CD14-positive monocyte (primary cell): ENCODE measurements around the gene PLXNA4. TPM values are rescaled to one million over a fixed set of nuclear protein-coding genes. Genes with fewer than 3 reads are reported as not detected.

ENCODE experiments used
- DNase-seq, 3 donors: peaks; one replicate each; pipeline ENCODE4 v3.0.0-alpha.2; 2011 to 2022
- H2AFZ ChIP-seq: 2 replicates; pipeline ENCODE4 v1.6.0; 2012; ENCODE audit warnings: mild to moderate bottlenecking, low read depth, low read length, inconsistent platforms; ENCODE audit not compliant: insufficient read depth, poor library complexity, severe bottlenecking
- H3K27ac ChIP-seq, 2 donors: 1 replicate in 1 of 2; 2 replicates in 1 of 2; pipeline ENCODE4 v1.5.1; 2012 to 2013; ENCODE audit warnings: low read length in 2 of 2, control low read depth in 1 of 2, inconsistent platforms in 1 of 2, low read depth in 1 of 2, mild to moderate bottlenecking in 1 of 2
- H3K27me3 ChIP-seq, 2 donors: one replicate each; pipeline versions ENCODE4 v1.6.0 to v1.6.1; 2011 to 2013; ENCODE audit warnings: low read length in 2 of 2; ENCODE audit not compliant: control insufficient read depth in 2 of 2, insufficient read depth in 2 of 2
- H3K36me3 ChIP-seq, 2 donors: replicated peaks in 1 of 2; 1 replicate in 1 of 2; 2 replicates in 1 of 2; pipeline versions ENCODE4 v1.5.1 to v1.6.1; 2012 to 2013; ENCODE audit warnings: low read length in 2 of 2, control low read depth in 1 of 2, inconsistent platforms in 1 of 2, mild to moderate bottlenecking in 1 of 2; ENCODE audit not compliant: insufficient read depth in 2 of 2, control insufficient read depth in 1 of 2
- H3K4me1 ChIP-seq, 2 donors: 1 replicate in 1 of 2; 2 replicates in 1 of 2; pipeline versions ENCODE4 v1.5.1 to v1.6.1; 2012 to 2013; ENCODE audit warnings: low read length in 2 of 2, control low read depth in 1 of 2, inconsistent platforms in 1 of 2, mild to moderate bottlenecking in 1 of 2, moderate library complexity in 1 of 2; ENCODE audit not compliant: insufficient read depth in 2 of 2, control insufficient read depth in 1 of 2
- H3K4me2 ChIP-seq: replicated peaks from 2 replicates; pipeline ENCODE3; 2012; ENCODE audit warnings: low read length, moderate library complexity, mild to moderate bottlenecking; ENCODE audit not compliant: poor library complexity, severe bottlenecking; ENCODE audit errors: extremely low read depth
- H3K4me3 ChIP-seq, 3 experiments: fragments of 200-600 bp in 1 of 3; sonication (generic) in 1 of 3; replicated peaks in 1 of 3; 1 replicate in 2 of 3; 2 replicates in 1 of 3; pipeline ENCODE4 v1.5.1; 2011 to 2013; ENCODE audit warnings: low read length in 3 of 3, mild to moderate bottlenecking in 3 of 3, control low read depth in 2 of 3, low read depth in 2 of 3, inconsistent platforms in 1 of 3, moderate library complexity in 1 of 3
- H3K79me2 ChIP-seq: 2 replicates; pipeline ENCODE4 v1.6.0; 2012; ENCODE audit warnings: mild to moderate bottlenecking, control low read depth, inconsistent platforms, low read length, moderate library complexity; ENCODE audit not compliant: insufficient read depth
- H3K9ac ChIP-seq: 2 replicates; pipeline ENCODE4 v1.6.0; 2017; ENCODE audit warnings: low read length, mild to moderate bottlenecking; ENCODE audit not compliant: insufficient read depth, poor library complexity, severe bottlenecking
- H3K9me3 ChIP-seq, 2 donors: replicated peaks in 1 of 2; 1 replicate in 1 of 2; 2 replicates in 1 of 2; pipeline versions ENCODE4 v1.5.1 to v1.6.1; 2012 to 2013; ENCODE audit warnings: low read length in 2 of 2, control low read depth in 1 of 2; ENCODE audit not compliant: control insufficient read depth in 1 of 2, insufficient read depth in 1 of 2
- H4K20me1 ChIP-seq: 2 replicates; pipeline ENCODE4 v1.6.0; 2012; ENCODE audit warnings: mild to moderate bottlenecking, low read length, control low read depth, moderate library complexity; ENCODE audit not compliant: insufficient read depth
- H3K27ac Mint-ChIP-seq, 7 donors: one replicate each; pipeline ENCODE4 v1.8.0; 2020; ENCODE audit warnings: mild to moderate bottlenecking in 7 of 7, mixed read lengths in 7 of 7, moderate library complexity in 6 of 7, inconsistent platforms in 2 of 7
- H3K27me3 Mint-ChIP-seq, 3 donors: one replicate each; pipeline ENCODE4 v1.8.0; 2021 to 2022; ENCODE audit warnings: low read depth in 3 of 3, mild to moderate bottlenecking in 3 of 3, mixed read lengths in 3 of 3, moderate library complexity in 3 of 3, inconsistent platforms in 1 of 3
- H3K36me3 Mint-ChIP-seq, 2 donors: one replicate each; pipeline ENCODE4 v1.8.0; 2020; ENCODE audit warnings: mixed read lengths in 2 of 2, inconsistent platforms in 1 of 2, mild to moderate bottlenecking in 1 of 2
- H3K4me1 Mint-ChIP-seq: one replicate; pipeline ENCODE4 v1.8.0; 2020; ENCODE audit warnings: mild to moderate bottlenecking, mixed read lengths
- H3K4me3 Mint-ChIP-seq, 2 donors: one replicate each; pipeline ENCODE4 v1.8.0; 2020; ENCODE audit warnings: mild to moderate bottlenecking in 2 of 2, mixed read lengths in 2 of 2, moderate library complexity in 1 of 2
- H3K9me3 Mint-ChIP-seq, 7 donors: one replicate each; pipeline ENCODE4 v1.8.0; 2020 to 2022; ENCODE audit warnings: mixed read lengths in 7 of 7, mild to moderate bottlenecking in 6 of 7, moderate library complexity in 6 of 7, inconsistent platforms in 2 of 7
- WGBS: methylation state at CpG from one replicate; pipeline ENCODE4 v1.1.5; 2013; ENCODE audit warnings: missing lambda C conversion rate; ENCODE audit not compliant: insufficient coverage; 5-methylcytosine and 5-hydroxymethylcytosine counted together
- intact Hi-C, 2 donors: fragments of 100-400 bp; cut with micrococcal nuclease; formaldehyde crosslinking; loops; one replicate each; pipeline versions ENCODE4 v1.15.0 to v1.15.1; 2023
- polyA plus RNA-seq, 3 donors: library from polyadenylated mRNA; depleted of rRNA in 1 of 3; unstranded in 2 of 3; stranded (reverse) in 1 of 3; fragments of 300-500 nt in 2 of 3; fragments of >200 nt in 1 of 3; fragmentation: Illumina TruSeq in 2 of 3; gene quantifications; 1 replicate in 2 of 3; 2 replicates in 1 of 3; pipeline ENCODE4 v1.2.3, GENCODE V29; 2012 to 2021
- TF ChIP-seq, protein P1 (sequence below): fragments of 200-600 bp; IDR thresholded peaks from one replicate; pipeline ENCODE4 v1.8.0; 2022; ENCODE audit warnings: antibody characterized with exemption, mild to moderate bottlenecking

The PLXNA4 gene
- polyA plus RNA-seq, 3 donors, result not detected

DNA sequence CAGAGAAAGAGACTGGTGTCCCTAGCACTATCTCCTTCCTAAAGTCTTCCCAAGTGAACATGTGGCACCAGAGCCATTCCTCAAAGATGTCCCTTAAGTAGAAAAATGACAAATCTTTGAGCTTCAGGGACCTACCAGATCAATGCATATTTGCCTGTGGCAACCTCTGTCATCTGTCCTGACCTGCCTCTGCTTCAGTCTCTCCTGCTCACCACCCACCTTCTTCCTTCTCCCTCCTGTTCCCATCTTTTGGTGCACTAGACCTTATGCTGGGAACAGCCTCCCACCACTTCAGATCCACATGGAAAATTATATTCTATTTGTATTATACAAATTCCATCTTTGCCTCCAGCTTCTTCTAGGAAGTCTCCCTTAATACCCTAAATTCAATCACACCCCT lies 386.4 kb downstream of the PLXNA4 start:
- H3K36me3 ChIP-seq, result no peaks in the 10 kb centered on the region
- TF ChIP-seq, protein P1, sequence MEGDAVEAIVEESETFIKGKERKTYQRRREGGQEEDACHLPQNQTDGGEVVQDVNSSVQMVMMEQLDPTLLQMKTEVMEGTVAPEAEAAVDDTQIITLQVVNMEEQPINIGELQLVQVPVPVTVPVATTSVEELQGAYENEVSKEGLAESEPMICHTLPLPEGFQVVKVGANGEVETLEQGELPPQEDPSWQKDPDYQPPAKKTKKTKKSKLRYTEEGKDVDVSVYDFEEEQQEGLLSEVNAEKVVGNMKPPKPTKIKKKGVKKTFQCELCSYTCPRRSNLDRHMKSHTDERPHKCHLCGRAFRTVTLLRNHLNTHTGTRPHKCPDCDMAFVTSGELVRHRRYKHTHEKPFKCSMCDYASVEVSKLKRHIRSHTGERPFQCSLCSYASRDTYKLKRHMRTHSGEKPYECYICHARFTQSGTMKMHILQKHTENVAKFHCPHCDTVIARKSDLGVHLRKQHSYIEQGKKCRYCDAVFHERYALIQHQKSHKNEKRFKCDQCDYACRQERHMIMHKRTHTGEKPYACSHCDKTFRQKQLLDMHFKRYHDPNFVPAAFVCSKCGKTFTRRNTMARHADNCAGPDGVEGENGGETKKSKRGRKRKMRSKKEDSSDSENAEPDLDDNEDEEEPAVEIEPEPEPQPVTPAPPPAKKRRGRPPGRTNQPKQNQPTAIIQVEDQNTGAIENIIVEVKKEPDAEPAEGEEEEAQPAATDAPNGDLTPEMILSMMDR, result no peak

DNA sequence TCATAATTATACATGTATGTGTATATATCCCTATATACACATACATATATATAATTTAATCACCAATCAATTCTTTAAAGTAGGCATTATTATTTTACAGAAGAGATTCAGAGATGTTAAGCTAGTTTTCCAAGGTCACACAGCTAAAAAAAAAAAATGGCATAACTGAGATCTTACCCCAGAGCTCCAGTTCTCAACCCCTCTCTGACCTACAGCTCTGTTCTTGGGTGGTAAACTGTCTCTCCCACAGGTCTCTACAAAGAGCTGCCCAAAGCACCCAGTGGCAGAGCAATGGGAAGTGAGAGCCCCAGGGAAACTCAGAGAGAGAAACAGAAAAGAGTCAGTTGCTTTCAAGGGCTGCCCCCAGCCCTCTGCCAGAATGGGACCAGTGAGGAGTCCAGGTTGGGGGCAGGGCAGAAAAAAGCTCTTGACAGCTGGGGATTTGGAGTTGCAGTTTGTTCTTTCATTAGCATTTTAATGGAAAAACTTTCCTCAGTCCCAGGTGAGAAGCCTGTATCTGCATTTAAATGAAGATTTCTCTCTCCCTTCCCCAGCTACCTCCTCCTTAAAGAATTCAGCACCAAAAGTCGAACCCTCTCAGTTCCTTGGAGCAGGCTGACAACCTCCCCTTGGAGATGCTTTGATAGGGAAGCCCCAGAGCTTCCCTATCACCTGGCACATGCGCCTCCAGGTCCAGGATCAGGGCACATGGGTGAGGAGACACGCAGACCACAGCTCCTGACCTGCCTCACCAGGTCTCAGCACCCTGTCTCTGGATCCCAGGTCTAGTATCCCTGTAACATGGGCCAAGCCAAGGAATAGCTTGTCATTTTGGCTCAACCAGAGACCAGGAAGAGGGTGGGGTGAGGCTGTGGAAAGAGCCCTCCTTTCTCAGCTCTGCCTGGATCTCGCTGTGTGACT lies 388.1 kb downstream of the PLXNA4 start:
- Histone ChIP-seq H3K36me3 (no peaks in the 10 kb centered on the region), H3K4me1 (no peaks in the 10 kb centered on the region), H3K27me3 (no peaks in the 10 kb centered on the region), H4K20me1 (no peaks in the 10 kb centered on the region), H3K9me3 (peaks cover 23 to 36% of the 10 kb centered on the region in 2 donors), H3K4me3 (no peak overlapping the region), H3K9ac (no peak overlapping the region), H3K4me2 (no peak overlapping the region), H3K27ac (no peak overlapping the region), H2AFZ (no peak overlapping the region), H3K79me2 (no peaks in the 10 kb centered on the region)
- TF ChIP-seq, protein P1, result no peak
- H3K9me3 Mint-ChIP-seq, result peaks cover 12 to 40% (median 24%) of the 10 kb centered on the region in 7 donors
- H3K36me3 Mint-ChIP-seq, result no peaks in the 10 kb centered on the region
- no peaks in the 10 kb centered on the region for H3K4me1 Mint-ChIP-seq
- H3K27ac Mint-ChIP-seq, result no peak overlapping the region
- peaks cover 0 to 3% (median under 1%) of the 10 kb centered on the region in 3 donors for H3K27me3 Mint-ChIP-seq
- intact Hi-C loops, result no loop called here
- 45% methylated on average over 3 of the region's 4 CpGs for WGBS
- H3K4me3 Mint-ChIP-seq, result no peak overlapping the region
- no peak for DNase-seq

More for the DNA sequence above, 386.4 kb downstream of the PLXNA4 start:
- Histone ChIP-seq H4K20me1 (no peaks in the 10 kb centered on the region), H3K27ac (no peak overlapping the region), H3K9me3 (peaks cover 23 to 34% of the 10 kb centered on the region in 2 donors), H3K4me1 (no peaks in the 10 kb centered on the region), H3K9ac (no peak overlapping the region), H3K4me2 (no peak overlapping the region), H3K27me3 (no peaks in the 10 kb centered on the region), H3K4me3 (no peak overlapping the region), H2AFZ (no peak overlapping the region), H3K79me2 (no peaks in the 10 kb centered on the region)
- Mint-ChIP-seq H3K27ac (no peak overlapping the region), H3K9me3 (peaks cover 12 to 36% (median 22%) of the 10 kb centered on the region in 7 donors), H3K4me1 (no peaks in the 10 kb centered on the region), H3K36me3 (no peaks in the 10 kb centered on the region), H3K4me3 (no peak overlapping the region), H3K27me3 (peaks cover 0 to 4% (median 3%) of the 10 kb centered on the region in 3 donors)
- intact Hi-C loops, result no loop called here
- no peak for DNase-seq
